Adrenal gland (tissue), 5 donors: Measurements from ENCODE around the gene CHST11.

Experiments used
- POLR2A ChIP-seq, 2 donors: fragments of 450-650 bp; IDR thresholded peaks; one replicate each; pipeline ENCODE4 v1.6.1; 2017; ENCODE audit warnings: antibody characterized with exemption in 2 of 2, mild to moderate bottlenecking in 2 of 2, moderate library complexity in 1 of 2
- TF ChIP-seq, protein P1 (sequence below), 6 experiments: fragments of 450-650 bp in 4 of 6; fragments of 200-600 bp in 2 of 6; sonication (generic) in 1 of 6; IDR thresholded peaks; 1 replicate in 5 of 6; 2 replicates in 1 of 6; pipeline versions ENCODE4 v1.5.1 to v1.8.0; 2016 to 2021; ENCODE audit warnings: antibody characterized with exemption in 6 of 6, mild to moderate bottlenecking in 2 of 6, moderate library complexity in 1 of 6
- donor health status: DM: no; HTN: no; CAD: no.

DNA sequence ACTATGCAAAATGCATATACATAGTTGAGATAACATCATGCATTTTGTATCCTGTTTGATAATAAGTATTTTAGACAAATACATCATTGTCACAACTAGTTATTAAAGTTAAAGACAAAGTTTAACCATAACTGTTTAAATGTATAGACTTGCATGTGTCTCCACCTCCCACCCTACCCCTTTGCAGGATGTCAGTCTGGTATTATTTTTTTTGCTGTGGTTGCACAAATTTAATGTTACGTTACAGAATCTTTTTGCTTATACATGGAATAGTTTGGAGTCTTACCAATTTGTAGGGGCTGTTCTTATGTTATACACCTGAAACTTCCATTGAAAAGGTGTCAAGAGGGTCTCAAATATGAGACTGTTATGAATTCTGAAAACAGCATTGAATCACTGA is 5.6 kb downstream of the CHST11 start:
- TF ChIP-seq, protein P1, sequence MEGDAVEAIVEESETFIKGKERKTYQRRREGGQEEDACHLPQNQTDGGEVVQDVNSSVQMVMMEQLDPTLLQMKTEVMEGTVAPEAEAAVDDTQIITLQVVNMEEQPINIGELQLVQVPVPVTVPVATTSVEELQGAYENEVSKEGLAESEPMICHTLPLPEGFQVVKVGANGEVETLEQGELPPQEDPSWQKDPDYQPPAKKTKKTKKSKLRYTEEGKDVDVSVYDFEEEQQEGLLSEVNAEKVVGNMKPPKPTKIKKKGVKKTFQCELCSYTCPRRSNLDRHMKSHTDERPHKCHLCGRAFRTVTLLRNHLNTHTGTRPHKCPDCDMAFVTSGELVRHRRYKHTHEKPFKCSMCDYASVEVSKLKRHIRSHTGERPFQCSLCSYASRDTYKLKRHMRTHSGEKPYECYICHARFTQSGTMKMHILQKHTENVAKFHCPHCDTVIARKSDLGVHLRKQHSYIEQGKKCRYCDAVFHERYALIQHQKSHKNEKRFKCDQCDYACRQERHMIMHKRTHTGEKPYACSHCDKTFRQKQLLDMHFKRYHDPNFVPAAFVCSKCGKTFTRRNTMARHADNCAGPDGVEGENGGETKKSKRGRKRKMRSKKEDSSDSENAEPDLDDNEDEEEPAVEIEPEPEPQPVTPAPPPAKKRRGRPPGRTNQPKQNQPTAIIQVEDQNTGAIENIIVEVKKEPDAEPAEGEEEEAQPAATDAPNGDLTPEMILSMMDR (IDR thresholded peaks at IDR 0.05): no peak
- no peak for TF ChIP-seq POLR2A (IDR thresholded peaks at IDR 0.05)
